TTC549 (cell line): ENCODE results near the gene CAPRIN1.
"Not testable (repeated sequence)": the region's sequence is repeated elsewhere in the genome, so short reads cannot be mapped to it uniquely, and the experiment has no call there.

ENCODE experiments used
- FAIRE-seq: peaks from 2 replicates; lab custom pipeline; 2012; peaks lifted over from hg19 to GRCh38; lab: Jason Lieb, UNC

CAPRIN1 gene

DNA sequence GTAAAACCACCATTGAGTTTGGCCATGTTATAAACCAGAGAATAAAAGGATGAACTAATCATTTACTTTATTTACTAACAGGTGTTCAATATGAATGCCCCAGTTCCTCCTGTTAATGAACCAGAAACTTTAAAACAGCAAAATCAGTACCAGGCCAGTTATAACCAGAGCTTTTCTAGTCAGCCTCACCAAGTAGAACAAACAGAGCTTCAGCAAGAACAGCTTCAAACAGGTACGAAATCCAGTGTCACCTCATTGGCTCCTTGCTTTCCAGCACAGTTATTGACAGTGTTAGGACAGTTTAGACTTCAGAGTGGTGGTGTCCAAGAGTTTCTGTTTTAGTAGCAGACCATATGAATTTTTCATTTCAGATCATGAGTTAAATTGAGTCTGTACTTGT lies 40.3 kb downstream of the CAPRIN1 start:
- no peak for FAIRE-seq

DNA sequence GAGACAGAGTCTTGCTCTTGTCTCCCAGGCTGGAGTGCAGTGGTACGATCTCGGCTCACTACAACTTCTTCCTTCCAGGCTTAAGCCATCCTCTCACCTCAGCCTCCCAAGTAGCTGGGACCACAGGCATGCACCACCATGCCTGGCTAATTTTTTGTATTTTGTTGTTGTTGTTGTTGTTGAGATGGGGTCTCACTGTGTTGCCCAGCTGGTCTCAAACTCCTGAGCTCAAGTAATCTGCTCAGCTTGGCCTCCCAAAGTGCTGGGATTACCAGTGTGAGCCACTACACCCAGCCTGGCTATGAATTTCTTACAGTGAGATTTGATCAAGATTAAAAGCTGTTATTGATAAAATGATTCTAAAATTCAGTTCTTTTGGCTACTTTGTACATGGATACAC lies 43.4 kb downstream of the CAPRIN1 start:
- not testable (repeated sequence) for FAIRE-seq

DNA sequence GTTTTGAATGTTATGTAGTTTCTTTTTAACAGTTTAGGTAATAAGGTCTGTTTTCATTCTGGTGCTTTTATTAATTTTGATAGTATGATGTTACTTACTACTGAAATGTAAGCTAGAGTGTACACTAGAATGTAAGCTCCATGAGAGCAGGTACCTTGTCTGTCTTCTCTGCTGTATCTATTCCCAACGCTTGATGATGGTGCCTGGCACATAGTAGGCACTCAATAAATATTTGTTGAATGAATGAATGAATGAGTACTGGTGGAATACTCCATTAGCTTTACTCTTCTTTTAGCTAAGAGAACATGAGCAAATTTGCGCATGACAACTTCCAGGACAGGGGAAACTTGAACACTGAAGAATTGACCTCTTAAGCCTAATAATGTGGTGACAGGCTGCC lies 47.3 kb downstream of the CAPRIN1 start:
- FAIRE-seq, result no peak

DNA sequence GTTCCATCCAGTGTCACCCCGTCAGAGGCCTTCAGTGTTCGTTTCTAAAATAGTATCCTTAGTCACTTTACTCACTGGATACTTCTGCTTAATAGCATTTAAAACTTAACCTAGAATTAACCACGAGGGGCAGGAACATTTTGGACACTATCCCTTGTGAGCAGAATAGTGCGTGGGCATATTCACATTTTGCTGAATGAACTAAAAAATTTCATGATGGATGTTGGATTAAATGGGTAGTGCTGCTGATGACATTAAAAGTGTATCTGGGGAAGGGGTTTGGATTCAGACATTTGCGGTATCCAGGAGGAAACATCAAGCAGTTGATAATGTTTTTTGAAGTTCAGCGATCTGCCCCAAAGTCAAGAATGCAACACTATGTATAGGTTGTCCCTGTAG lies 53.1 kb downstream of the CAPRIN1 start:
- FAIRE-seq, result no peak

DNA sequence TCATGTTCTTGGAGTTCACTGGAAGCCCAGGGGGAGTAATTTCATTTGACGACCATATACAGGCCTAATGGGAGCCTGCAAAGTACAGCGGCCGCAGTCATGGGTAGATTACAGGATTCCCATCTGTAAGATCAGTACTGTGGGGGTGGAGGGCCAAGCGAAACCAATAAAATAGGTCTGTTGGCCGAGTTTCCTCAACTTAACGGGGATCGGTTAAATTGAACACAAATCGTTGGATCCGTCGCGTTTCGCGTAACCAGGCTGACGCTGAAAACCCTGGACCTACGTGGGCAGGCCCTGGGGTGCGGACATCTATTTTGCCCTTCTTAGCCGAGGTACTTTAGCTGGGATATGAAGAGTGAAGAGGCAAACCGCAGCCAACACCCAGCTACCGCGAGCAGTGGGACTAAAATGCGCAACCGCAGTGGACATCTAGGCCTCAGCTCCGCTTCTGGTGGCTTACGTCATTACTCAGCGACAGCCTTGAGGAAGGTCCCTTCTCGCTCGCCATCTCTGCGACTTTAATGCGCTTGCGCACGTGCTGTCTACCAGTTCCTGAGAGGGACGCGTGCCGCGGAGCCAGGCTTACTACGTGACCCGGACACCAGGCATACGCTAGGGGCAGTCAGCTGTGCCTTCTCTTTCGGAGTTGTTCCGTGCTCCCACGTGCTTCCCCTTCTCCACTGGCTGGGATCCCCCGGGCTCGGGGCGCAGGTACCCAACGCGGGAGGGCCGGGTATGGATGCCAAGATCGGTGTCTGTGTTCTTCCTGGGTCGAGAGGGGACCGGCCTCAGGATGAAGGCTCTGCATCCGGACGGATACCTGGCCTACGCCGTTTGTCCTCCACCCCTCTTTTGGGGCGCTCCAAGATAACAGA lies 53.8 kb downstream of the CAPRIN1 start, which contains the start of gene NAT10:
Gene NAT10, plus strand, starts transcription at position 551 of the 878 bp plus-strand sequence. CDS start 2,597 bp downstream, outside the sequence.
- FAIRE-seq, result peak; percentile 77

- no peak for FAIRE-seq
These were observed 54.5 kb downstream of the CAPRIN1 start for GRCh38 chr11:34105957-34106504.

DNA sequence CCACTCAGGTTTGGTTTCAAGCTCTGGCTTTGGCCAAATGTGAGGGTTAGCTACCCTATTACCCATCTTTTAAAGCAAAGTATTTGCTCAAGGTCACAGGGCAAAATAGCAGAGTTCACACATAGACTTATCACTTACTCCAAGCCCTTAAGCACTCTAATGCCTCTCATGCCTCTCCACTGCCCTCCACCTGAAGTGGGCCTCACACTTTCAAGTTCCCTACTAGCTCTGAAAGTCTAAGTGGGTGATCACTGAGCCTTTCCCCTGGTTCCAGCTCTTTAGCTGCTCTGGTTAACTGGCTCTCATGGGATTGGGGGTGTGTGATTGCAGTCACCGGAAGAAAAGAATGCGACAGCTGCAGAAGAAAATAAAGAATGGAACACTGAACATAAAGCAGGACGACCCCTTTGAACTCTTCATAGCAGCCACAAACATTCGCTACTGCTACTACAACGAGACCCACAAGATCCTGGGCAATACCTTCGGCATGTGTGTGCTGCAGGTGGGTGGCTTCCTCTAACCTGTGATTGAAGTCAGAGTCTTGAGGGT lies 60.3 kb downstream of the CAPRIN1 start:
- no peak for FAIRE-seq

DNA sequence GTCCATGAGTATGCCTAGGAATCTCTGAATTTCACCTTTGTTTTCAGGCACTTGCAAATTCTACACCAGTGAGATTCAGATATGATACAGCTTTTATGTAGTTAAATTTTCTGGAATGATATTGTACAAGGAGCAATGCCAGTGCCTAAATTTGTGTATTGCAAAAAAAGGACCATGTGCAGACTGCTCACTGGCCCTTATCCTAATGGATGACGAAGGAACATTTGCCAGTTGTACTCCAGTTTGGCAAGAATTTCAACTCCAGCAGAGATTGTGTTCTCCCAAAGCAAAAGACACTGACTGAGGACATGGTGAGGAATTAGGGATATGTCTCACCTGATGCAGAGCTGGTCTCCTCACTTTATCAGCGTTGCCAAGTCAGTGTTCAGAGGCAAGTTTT lies 62.5 kb downstream of the CAPRIN1 start:
- FAIRE-seq, result no peak

DNA sequence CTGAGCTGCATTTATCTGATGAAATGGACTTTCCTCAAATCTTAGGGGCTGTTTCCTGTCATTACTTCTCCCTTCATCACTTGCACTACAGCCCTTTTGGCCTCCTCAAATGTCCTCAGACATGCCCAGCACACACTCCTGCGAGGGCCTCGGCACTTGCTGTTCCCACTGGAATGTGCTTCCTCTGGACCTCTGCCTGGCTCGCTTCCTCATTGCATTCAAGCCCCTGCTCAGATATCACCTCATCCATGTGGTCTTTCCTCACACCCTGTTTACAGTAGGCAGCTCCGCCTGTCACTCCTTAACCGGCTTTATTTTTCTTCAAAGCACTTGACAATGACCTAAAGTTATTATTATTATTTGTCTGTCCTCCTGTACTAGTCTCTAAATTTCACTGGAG lies 62.9 kb downstream of the CAPRIN1 start:
- no peak for FAIRE-seq

DNA sequence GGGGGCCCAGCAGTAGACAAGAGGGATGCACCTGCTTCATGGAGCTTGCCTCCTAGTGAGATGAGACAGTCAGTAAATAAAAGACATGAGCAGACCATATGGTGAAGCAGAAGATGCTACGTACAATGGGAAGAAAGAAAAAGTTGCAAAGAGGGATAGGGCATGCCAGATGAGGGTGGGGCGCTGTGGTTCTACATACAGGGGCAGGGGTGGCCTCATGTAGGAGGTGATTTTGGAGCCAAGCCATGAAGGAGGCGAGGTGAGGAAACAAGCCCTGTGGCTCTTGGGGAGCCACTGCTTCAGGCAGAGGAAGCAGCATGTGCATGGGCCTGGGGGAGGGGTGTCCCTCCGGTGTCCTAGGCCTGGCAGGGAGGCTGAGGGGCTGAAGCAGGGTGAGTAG lies 69.1 kb downstream of the CAPRIN1 start:
- no peak for FAIRE-seq

- no peak for FAIRE-seq
These were observed 73.5 kb downstream of the CAPRIN1 start for GRCh38 chr11:34124885-34125668.

GRCh38 chr11:34126959-34127848 lies 75.7 kb downstream of the CAPRIN1 start:
- FAIRE-seq, result no peak

GRCh38 chr11:34128824-34129223 lies 77.3 kb downstream of the CAPRIN1 start:
- FAIRE-seq, result no peak

GRCh38 chr11:34132261-34132965 lies 80.9 kb downstream of the CAPRIN1 start:
- FAIRE-seq, result no peak

- FAIRE-seq, result no peak
These were observed 83.2 kb downstream of the CAPRIN1 start for GRCh38 chr11:34134765-34135164.

DNA sequence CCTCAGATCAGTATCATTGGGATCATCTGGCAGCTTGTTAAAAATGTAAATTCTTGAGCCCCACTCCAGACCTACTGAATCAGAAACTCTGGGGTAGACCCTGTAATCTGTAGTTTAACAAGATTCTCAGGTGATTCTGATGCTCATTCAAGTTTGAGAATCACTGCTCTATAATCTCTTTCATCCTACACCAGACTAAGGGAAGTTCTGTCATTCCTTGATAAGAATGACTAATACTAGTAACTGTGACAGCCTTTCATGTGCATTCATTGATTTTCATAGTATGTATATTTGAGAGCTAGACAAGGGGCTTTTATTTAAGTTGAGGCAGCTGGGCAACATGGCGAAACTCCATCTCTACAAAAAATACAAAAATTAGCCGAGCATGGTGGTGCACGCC lies 83.9 kb downstream of the CAPRIN1 start:
- no peak for FAIRE-seq

- FAIRE-seq, result no peak
These were observed 84.9 kb downstream of the CAPRIN1 start for GRCh38 chr11:34136420-34136819.

- FAIRE-seq, result no peak
These were observed 87.8 kb downstream of the CAPRIN1 start for GRCh38 chr11:34139346-34139745.

- no peak for FAIRE-seq
These were observed 88.6 kb downstream of the CAPRIN1 start for GRCh38 chr11:34140149-34140548.

GRCh38 chr11:34143048-34143447 lies 91.5 kb downstream of the CAPRIN1 start:
- no peak for FAIRE-seq

DNA sequence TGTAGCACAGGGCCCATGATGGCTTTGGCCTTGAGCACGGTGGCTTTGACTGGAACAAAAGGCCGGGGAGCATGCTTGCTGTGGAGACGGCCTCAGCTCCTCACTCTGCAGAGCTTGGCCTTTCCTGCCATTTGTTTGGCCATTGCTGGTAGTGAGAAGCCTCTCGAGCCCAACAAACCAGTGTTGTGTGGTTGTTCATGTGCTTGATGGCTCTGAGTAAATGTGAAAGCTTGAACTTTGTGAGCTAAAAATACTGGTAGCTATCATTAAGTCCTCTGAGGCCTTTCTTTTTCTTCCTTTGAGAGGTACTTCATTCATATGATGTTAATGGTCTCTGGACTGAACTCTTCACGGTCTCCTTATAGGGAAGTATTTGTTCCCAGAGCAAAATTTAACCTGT lies 93.5 kb downstream of the CAPRIN1 start:
- no peak for FAIRE-seq
